Measurements from ENCODE around the gene INTS14. TPM values are rescaled to one million over a fixed set of nuclear protein-coding genes. Genes with fewer than 3 reads are reported as not detected.

Gene INTS14
- total and polyA plus RNA-seq, 2 of the 8 experiments (the other 6 are each of a cell fraction or from before 2014, with no cell fraction given), result 33.1 to 33.7 TPM

DNA sequence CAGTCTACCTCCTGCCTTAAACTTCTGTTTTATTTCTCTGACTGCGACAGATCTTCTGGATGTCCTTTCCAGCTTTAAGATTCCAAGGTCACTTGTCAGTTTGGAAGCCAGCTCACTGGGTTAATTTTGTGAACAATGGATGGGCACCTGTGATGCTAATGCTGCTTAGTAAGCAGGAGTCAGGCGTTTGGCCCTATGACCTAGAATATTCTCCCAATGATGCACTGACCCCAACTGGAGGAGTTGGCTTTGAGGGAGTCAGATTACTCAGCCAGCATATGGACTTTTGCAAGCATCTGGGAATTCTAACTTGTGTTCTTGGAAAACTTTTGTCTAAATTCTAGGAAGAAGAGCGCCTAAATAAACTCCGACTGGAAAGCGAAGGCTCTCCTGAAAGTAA, 52.6 kb downstream of the INTS14 start:
- Histone ChIP-seq H3K18ac (ENCODE audit: extremely low read depth, low read length) (no peak overlapping the region), H3K4me3 (ENCODE audit: extremely low read depth in 1 of 4, insufficient read depth in 2 of 4, low read depth in 3 of 4, low read length in 4 of 4) (no peak overlapping the region), H3K23ac (ENCODE audit: insufficient read length) (no peak overlapping the region), H3K56ac (replicated peaks; ENCODE audit: insufficient read length, low read depth, low read length) (no peak overlapping the region), H3K9me3 (ENCODE audit: insufficient read depth in 2 of 2, low read depth in 1 of 2, low read length in 1 of 2) (no peaks in the 10 kb centered on the region), H4K5ac (ENCODE audit: insufficient read length, low read depth, low read length) (no peak overlapping the region), H3K27ac (ENCODE audit: low read depth, low read length) (no peak overlapping the region), H3K27me3 (replicated peaks in 1 of 4; ENCODE audit: control insufficient read depth in 3 of 4, extremely low read depth in 1 of 4, insufficient read depth in 3 of 4, low read length in 3 of 4) (no peaks in the 10 kb centered on the region), H2AFZ (ENCODE audit: low read length) (no peak overlapping the region), H3K79me1 (ENCODE audit: low read depth, low read length) (peaks cover 7% of the 10 kb centered on the region), H3K4me2 (ENCODE audit: insufficient read depth in 1 of 2, low read depth in 2 of 2, low read length in 2 of 2) (no peak overlapping the region), H4K91ac (replicated peaks; ENCODE audit: insufficient read length, low read length) (no peak overlapping the region), H4K20me1 (replicated peaks in 1 of 2; ENCODE audit: control insufficient read depth in 1 of 2, insufficient read depth in 2 of 2, low read length in 2 of 2) (peaks cover 0 to 3% of the 10 kb centered on the region in 2 experiments), H3K36me3 (ENCODE audit: control insufficient read depth in 2 of 4, insufficient read depth in 4 of 4, low read length in 3 of 4) (peaks cover 21 to 68% (median 45%) of the 10 kb centered on the region in 4 experiments), H2BK15ac (ENCODE audit: low read length) (no peak overlapping the region), H2AK5ac (ENCODE audit: low read depth, low read length) (no peak overlapping the region), H2BK5ac (ENCODE audit: low read depth, low read length) (no peak overlapping the region), H3K23me2 (ENCODE audit: low read depth, low read length) (no peaks in the 10 kb centered on the region), H4K8ac (ENCODE audit: extremely low read depth, insufficient read depth, low read length) (no peak overlapping the region), H3K4me1 (replicated peaks in 1 of 4; ENCODE audit: control insufficient read depth in 3 of 4, insufficient read depth in 4 of 4, low read length in 3 of 4) (no peaks in the 10 kb centered on the region), H3K79me2 (ENCODE audit: control insufficient read depth in 1 of 2, insufficient read depth in 2 of 2, low read length in 2 of 2) (peaks cover 0 to 6% of the 10 kb centered on the region in 2 experiments; a peak in 2 of 4 replicates), H3K14ac (ENCODE audit: insufficient read length) (no peak overlapping the region), H2BK20ac (ENCODE audit: low read length) (no peak overlapping the region), H3K4ac (replicated peaks; ENCODE audit: insufficient read length, low read depth, low read length) (no peak overlapping the region), H3K9ac (replicated peaks in 1 of 4; ENCODE audit: extremely low read depth in 1 of 4, low read depth in 3 of 4, low read length in 3 of 4) (no peak overlapping the region), H2BK12ac (ENCODE audit: low read depth, low read length) (no peak overlapping the region), H2BK120ac (replicated peaks; ENCODE audit: low read depth, low read length) (no peak overlapping the region)
- no peak for FAIRE-seq
- TF ChIP-seq SUZ12 (IDR thresholded peaks at IDR 0.05; ENCODE audit: low read length) (no peak), CHD1 (IDR thresholded peaks at IDR 0.05; ENCODE audit: low read depth, low read length) (no peak), BCL11A (IDR thresholded peaks at IDR 0.05; ENCODE audit: low read depth in 2 of 2, low read length in 2 of 2) (no peak)
- WGBS, 2 experiments (ENCODE audit: extremely low coverage in 1 of 2, insufficient coverage in 1 of 2, insufficient read length in 1 of 2, insufficient replicate concordance in 2 of 2, low coverage in 1 of 2, low lambda C conversion rate in 2 of 2, missing lambda C conversion rate in 1 of 2), result 87% methylated on average over 5 of the region's 5 CpGs; no CpG with 5 or more reads in 1 of the 2 experiments
- ChIA-PET POLR2A (ENCODE audit: partially characterized antibody) (interaction anchor here (1.0 kb wide), 1 partner anchor 10 kb away, joined by 3 read pairs; no protein-coding TSS in a partner anchor), CTCF (ENCODE audit: partially characterized antibody) (interaction anchor here (0.6 to 1.4 kb wide), 3 partner anchors 9 to 69 kb away, joined by 3 to 6 read pairs (median 3); no protein-coding TSS in a partner anchor)
- DNase-seq (ENCODE audit: low read depth in 1 of 2, low spot score in 2 of 2), result no peak
